GM12878 (cell line): ENCODE data around the gene FAM120A. TPM values are rescaled to one million over a fixed set of nuclear protein-coding genes. Genes with fewer than 3 reads are reported as not detected.

ENCODE experiments used
- ASH2L ChIP-seq: fragments of 300-600, 200-600 bp; sonication (generic); IDR thresholded peaks from 2 replicates; pipeline ENCODE4 v1.6.1; 2017; ENCODE audit warnings: low read depth, mild to moderate bottlenecking, borderline replicate concordance
- BRCA1 ChIP-seq: IDR thresholded peaks from 2 replicates; pipeline ENCODE4 v1.6.1; 2011; ENCODE audit warnings: low read depth, low read length, improper control_type of control experiment
- CBFB ChIP-seq: IDR thresholded peaks from 2 replicates; pipeline ENCODE4 v1.6.1; 2016; ENCODE audit warnings: antibody characterized with exemption, low read depth
- CBX5 ChIP-seq: sonication (generic); IDR thresholded peaks from 2 replicates; pipeline ENCODE4 v1.6.1; 2016; ENCODE audit warnings: low read depth, moderate library complexity, mild to moderate bottlenecking, inconsistent platforms
- FOS ChIP-seq: IDR thresholded peaks from 3 replicates; pipeline ENCODE4 v1.6.1; 2011; ENCODE audit warnings: borderline replicate concordance; ENCODE audit not compliant: insufficient read length; ENCODE audit errors: extremely low read depth
- KDM1A ChIP-seq: fragments of 200-600 bp; sonication (generic); IDR thresholded peaks from 2 replicates; pipeline ENCODE4 v1.6.1; 2016; ENCODE audit warnings: borderline replicate concordance
- SREBF1 ChIP-seq: IDR thresholded peaks from 2 replicates; pipeline ENCODE4 v1.6.1; 2012; ENCODE audit warnings: mild to moderate bottlenecking, low read length
- TCF12 ChIP-seq: IDR thresholded peaks from 2 replicates; pipeline ENCODE4 v1.6.1; 2011; ENCODE audit warnings: low read depth, mild to moderate bottlenecking, low read length
- ZNF24 ChIP-seq: fragments of 450-650 bp; IDR thresholded peaks from 2 replicates; pipeline ENCODE4 v1.6.1; 2017; ENCODE audit warnings: antibody characterized with exemption, mild to moderate bottlenecking
- polyA plus RNA-seq, 11 experiments: library from polyadenylated mRNA; depleted of rRNA in 4 of 11; unstranded in 6 of 11; stranded (reverse) in 5 of 11; fragments of >200 nt; fragmentation: Nextera tagmentation in 4 of 11; fragmentation: Illumina TruSeq in 1 of 11; extraction: Ambion mirVana in 4 of 11; extraction: Trizol in 1 of 11; gene quantifications; 1 replicate in 1 of 11; 2 replicates in 10 of 11; pipeline versions ENCODE4 v1.2.1 to v1.2.3, GENCODE V29; 2011 to 2016; ENCODE audit warnings: inconsistent platforms in 2 of 11, missing spikeins in 2 of 11, low read depth in 1 of 11
- total RNA-seq, 4 experiments: library from RNA; depleted of rRNA in 3 of 4; stranded (reverse); fragments of >200 nt in 3 of 4; fragmentation: Illumina TruSeq in 1 of 4; extraction: Trizol in 1 of 4; gene quantifications; 2 replicates each; pipeline versions ENCODE4 v1.2.1 to v1.2.3, GENCODE V29; 2013 to 2021
- TF ChIP-seq, protein P1 (sequence below): IDR thresholded peaks from 2 replicates; pipeline ENCODE4 v1.6.1; 2012; ENCODE audit warnings: low read depth, low read length, improper control_type of control experiment
- TF ChIP-seq, protein P2 (sequence below): fragments of 450-650 bp; IDR thresholded peaks from 2 replicates; pipeline ENCODE4 v1.6.1; 2017; ENCODE audit warnings: antibody characterized with exemption, mild to moderate bottlenecking, moderate library complexity

FAM120A gene
- total and polyA plus RNA-seq, 10 of the 15 experiments (the other 5 are each of a cell fraction or from before 2014, with no cell fraction given): 13.1 to 89.6 (median 52.5) TPM

DNA sequence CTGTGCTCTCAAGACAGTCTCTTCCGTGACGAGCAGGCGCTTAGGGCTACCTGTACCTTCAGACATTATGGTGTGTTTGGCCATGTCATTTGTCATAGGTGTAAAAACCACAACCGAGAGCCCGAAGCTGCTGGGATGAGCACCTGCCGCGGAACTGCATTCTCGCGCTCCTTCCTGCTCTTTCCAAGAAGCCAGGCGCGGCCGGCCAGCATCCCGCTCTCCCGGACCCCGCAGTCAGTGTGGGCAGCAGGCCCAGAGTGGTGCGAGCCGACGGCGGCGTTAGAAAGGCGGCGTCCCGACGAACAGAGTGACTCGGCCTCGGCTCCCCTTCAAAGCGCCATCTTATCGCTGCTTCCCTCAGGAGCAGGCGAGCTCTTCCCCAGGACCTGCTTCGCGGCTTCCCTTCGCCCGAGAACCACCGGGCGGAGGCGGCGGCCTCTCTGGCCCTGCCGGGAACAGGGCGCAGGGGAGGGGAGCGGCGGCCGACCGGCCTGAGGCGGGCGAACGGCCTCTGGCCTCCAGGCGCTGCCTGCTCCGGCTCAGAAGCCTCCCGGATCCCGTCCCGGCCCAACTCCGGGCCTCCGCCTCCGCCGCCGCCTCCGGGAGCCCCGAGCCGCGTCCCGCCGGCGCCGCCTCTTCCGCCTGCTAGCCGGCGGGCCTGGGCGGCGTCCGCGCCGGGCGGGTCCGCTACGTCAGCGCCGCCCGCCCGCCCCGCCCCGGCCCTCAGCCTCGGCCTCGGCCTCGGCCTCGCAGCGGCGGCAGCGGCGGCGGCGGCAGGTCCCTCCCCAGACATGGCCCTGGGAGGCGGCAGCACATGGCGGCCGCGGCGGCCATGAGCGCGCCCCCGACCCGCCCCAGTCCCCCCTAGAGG lies at the start of gene FAM120A (continued):
- TF ChIP-seq, protein P1, sequence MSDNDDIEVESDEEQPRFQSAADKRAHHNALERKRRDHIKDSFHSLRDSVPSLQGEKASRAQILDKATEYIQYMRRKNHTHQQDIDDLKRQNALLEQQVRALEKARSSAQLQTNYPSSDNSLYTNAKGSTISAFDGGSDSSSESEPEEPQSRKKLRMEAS: no peak
- TF ChIP-seq CBX5 (no peak), ZNF24 (no peak), SREBF1 (no peak), TCF12 (no peak), KDM1A (no peak), BRCA1 (no peak), FOS (no peak), CBFB (0 out of 2 replicates have a peak, but pooled peaks have one; percentile 42), ASH2L (peak; percentile 69; the same call in 1 of the 2 replicates)
- TF ChIP-seq, protein P2, sequence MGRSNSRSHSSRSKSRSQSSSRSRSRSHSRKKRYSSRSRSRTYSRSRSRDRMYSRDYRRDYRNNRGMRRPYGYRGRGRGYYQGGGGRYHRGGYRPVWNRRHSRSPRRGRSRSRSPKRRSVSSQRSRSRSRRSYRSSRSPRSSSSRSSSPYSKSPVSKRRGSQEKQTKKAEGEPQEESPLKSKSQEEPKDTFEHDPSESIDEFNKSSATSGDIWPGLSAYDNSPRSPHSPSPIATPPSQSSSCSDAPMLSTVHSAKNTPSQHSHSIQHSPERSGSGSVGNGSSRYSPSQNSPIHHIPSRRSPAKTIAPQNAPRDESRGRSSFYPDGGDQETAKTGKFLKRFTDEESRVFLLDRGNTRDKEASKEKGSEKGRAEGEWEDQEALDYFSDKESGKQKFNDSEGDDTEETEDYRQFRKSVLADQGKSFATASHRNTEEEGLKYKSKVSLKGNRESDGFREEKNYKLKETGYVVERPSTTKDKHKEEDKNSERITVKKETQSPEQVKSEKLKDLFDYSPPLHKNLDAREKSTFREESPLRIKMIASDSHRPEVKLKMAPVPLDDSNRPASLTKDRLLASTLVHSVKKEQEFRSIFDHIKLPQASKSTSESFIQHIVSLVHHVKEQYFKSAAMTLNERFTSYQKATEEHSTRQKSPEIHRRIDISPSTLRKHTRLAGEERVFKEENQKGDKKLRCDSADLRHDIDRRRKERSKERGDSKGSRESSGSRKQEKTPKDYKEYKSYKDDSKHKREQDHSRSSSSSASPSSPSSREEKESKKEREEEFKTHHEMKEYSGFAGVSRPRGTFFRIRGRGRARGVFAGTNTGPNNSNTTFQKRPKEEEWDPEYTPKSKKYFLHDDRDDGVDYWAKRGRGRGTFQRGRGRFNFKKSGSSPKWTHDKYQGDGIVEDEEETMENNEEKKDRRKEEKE: no peak
